GM18519 (cell line): ENCODE results near the gene PC.

Experiments
- ATAC-seq: cut with Tn5 transposase; IDR thresholded peaks from one replicate; pipeline ENCODE4 v1.9.1; 2021; ENCODE audit warnings: mild to moderate bottlenecking, moderate library complexity; ENCODE audit not compliant: unreplicated experiment, low FRiP score

Gene PC

DNA sequence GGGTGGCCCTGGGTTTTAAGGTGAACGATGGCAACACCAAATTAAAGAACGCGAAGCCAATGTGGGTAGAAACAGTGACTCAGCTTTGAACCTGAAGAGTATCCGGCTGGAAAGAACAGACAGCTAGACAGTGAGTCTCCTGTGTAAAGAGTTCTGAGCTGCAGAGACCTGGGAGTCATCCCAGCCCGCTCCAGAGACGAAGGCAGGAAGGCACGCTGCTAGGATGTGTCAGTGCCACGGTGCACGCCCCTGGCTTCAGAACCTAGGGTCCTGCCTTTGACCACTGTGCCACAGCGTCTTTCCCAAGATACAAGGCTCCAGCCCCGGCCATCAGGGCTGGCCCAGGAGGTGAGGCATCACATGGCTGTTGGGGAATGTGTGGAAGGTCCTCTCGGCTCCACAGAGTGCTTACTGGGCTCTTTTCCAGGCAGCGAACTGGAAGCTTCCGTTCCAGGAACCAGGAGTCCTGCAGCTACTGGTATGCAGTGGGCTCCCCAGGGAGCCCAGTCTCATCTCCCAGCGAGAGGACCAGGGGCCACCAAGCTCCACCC is 71.4 kb downstream of the PC start:
- ATAC-seq, result no peak

DNA sequence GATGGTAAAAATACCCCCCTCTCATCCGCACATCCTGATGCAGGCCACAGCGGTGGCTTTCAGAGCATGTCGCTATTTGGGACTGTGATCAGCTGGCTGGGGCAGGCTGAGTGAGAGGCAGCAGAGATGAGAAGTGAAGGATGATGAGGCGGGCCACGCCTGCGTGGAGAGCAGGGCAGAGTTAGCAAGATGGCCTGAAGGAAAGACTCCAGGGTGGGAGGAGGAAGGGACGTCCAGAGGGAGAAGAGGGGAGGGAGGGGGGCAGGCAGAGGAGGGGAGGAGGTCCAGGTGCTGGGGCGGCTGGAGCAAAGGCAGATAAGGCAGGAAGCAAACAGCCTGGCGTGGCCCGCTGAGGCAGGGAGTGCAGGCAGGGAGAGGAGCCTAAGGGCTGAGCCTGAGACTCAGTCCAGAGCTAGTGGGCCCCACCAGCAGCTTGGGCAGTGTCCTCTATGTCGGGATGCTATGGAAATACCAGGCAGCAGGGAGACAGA is 72.2 kb downstream of the PC start:
- ATAC-seq, result no peak

DNA sequence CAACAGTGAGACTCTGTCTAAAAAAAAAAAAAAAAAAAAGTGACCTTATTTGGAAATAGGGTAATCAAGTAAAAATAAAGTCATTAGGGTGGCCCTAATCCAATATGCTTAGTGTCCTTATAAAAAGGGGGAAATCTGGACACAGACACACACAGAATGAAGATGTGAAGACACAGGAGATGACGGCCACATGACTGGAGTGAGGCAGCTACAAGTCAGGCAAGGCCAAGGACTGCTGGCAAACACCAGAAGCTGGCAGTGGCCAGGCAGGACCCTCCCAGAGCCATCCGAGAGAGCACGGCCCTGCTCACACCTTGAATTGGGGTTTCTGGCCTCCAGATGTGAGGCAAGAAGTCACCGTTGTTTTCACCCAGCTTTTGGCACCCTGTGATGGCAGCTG is 72.7 kb downstream of the PC start:
- no peak for ATAC-seq

DNA sequence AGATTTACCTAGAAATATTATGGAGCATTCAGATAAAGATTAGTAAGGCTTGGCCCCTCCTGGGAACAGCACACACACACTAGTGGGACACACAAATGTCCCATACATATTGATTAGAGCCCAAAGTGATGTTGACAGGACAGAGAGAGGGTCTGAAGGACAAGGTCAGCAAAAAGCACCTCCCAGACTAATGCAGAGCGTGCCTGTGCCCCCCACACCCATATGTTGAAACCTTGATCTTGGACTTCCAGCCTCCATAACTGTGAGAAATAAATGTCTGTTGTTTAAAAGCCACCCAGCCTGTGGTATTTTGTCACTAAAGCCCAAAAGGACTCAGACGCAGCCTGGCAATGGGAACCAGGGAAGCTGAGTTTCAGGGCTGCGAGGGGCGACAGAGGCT is 73.7 kb downstream of the PC start:
- ATAC-seq, result no peak

DNA sequence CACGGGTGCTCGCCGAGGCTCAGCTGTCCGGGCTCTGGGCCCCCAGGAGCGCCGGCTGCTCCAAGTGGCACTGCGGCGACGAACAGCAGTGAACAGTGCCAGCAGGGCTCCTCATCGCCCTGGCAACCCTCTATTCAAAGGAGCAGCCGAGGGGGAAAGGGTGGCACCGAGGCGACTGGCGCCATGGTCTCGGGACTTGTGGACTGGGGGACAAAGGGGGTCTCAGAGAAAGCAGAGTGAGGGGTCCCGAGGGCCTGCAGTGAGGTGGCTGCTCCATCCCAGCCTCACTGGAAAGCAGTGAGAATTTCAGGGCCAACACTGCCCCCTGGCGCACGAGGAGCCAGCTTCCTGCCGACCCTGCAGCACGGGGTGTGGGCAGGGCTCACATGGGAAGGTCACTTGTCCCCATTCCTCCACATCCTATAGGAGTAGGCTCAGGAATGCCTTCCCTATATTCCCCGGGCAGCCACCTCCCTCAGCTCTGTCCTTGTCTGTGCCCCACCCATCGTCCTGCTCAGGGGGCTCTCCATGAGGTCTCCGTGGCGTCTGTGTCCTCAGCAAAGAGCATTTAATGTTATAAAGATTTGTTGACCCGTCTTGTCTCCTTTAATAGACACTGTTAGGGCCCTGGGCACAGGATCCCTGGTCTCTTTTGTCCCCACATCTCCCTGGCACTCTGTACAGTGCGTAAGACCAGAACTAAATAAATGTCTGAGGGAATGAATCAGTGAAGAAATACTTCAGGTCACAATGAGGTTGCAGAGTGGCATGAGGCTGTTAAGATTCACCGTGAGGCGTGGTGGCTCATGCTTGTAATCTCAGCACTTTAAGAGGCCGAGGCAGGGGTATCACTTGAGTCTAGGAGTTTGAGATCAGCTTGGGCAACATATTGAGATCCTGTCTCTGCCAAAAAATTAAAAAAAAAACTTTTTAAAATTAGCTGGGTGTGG is 74.9 kb downstream of the PC start:
- no peak for ATAC-seq

DNA sequence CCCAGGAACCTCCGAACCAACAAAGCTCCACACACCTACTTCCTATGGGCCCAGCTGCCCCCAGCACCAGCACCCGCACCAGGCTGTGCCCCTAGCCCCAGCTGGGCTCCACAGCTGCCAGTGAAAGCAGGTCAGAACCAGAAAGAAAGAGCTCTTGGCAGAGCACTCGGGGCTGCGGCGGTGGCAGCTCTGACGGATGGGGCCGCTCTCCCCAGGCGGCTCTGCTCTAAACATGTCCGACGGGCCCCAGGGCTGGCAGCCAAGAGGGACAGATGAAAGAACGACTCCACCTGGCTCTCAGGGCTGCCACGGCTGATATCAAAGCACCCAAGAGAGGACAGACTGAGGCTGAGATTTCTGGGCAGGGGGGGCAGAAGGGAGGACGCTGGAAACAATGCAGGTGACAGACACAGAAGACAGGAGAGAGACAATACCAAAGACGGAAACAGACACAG is 75.6 kb downstream of the PC start:
- no peak for ATAC-seq

DNA sequence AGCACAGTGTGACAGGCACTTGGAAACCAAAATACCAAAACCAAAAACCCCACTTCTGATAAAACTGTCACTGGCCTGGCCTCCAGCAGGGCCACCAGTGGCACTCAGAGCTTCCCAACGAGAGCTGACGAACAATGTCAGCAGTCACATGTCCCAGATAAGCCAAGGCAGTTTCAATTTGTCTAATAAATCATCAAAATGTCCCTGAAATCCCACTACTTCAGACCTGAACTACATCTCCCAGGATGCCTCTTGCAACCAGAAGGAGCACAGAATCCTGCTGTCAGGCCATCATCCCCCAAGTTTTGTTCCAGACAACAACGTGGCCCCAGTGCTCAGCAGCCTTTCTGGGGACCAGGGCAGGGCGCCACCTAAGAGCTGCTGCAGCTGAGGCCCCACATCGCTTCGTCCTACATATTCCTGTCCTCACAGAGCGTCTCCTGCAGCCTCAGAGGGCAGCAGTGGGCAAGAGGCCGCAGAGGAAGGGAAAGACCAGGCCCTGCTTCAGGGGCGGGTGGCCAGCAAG is 76.2 kb downstream of the PC start:
- no peak for ATAC-seq

DNA sequence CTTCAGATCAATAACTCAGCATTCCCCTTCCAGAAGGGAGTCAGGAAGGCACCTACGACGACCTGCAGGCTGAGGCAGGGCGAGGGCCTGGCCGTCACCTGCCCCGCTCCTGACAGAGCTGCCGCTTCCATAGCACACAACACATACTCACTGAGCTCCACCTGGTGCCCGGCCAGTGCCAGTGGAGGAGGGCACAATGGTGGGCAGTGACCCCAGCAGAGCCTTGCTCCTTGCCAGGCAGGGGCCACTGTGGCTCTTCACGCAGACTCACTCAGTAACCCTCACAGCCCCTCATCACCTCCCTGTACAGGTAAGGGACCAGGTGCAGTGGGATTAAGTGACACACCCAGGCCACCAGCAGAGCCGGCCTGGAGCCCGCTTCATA is 76.7 kb downstream of the PC start:
- ATAC-seq, result no peak

DNA sequence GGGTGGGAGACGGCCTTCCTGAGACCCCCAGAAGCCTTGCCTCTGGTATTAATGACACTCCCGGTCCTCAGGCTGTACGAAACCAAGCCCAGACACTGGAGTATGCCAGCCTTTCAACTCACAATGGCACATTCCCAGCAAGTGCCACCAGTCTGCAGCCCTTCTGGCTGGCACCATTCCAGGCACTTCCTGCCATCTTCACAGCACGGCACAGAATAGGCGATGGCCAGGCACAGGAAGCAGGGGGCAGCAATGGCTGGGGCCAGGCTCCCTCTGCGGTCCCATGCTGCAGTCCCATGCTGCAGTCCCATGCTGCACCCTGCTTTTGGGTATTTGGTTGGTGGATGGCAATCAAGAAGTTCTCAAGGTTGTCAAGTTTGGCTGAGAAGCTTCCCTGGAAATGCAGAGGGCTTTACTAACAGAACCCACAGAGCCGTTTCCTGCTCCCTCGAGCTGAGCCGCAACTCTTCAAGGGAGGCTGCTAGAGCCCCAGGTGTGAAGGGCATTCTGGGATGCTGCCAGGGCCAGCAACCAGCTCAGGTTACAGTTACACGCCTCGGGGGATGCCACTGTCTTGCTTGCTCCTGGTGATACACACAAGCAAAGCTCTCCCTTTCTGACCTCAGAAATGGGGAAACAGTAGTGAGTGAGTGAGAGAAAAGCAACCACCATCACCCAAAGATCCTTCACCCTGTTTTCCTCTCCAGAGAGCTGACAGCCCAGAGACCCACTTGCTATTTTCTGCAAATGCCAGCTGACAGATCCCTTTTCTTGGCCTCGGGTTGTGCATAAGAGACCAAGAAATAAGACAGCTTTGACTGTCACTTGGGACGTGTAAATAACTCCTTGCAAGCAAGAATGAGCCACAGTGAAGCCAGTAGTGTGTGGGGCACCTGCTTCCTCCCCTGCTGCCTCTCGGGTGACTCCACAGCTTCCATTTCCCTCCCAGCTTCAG is 77.4 kb downstream of the PC start:
- no peak for ATAC-seq

DNA sequence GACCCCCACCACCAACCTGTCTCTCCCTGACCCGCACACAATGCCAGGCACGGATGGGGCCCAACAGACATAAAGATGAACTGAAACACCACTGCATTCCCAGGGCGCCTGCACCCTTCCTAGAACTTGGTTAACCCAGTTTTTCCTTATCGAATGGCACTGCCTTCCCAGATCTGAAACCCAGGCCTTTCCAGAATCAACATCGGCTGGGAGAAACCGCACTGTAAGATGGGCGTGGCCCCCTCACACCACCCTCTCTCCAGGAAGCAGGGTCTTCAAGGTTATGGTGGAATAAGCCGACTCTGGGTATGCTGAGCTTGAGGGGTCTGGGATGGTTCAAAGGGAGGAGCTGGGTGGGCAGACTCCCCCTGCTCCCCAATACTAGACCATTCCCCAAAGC is 78.2 kb downstream of the PC start:
- no peak for ATAC-seq

DNA sequence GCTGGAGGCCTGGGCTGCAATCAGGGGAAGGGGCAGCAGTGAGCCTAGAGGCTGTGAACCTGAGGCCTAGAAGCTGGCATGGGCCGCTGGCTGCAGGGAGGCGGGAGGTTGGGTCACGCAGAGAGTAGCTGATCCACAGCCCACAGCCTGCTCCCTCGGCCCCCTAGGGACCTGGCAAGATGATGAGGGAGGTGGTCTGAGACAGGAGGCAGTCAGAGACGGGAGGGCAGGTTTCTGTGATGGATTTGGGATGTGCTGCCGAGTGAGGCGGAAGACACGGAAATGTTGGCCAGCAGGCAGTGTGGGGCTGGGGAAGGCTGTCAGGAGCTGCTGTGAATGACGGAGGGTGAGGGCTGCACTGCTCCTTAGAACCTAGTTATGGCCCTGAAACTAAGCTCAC is 78.6 kb downstream of the PC start:
- ATAC-seq, result no peak

DNA sequence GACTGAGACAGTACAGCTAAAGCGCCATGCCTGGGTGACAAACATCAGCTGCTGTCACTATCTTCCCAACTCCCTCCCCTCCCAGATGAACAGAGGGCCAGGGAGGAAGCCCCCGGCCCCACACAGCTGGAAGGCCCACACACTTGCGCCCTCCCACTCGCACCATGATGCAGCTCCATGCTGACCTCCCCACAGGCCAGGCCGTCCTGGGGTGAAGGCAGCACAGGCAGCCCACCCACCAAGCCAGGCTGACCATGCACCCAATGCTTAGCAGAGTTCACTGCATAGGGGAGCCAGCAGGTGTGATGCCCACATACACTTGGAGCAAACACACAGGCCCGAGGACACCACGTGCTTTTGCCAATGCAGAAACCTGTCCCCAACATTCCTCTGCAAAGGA is 79.2 kb downstream of the PC start:
- no peak for ATAC-seq

DNA sequence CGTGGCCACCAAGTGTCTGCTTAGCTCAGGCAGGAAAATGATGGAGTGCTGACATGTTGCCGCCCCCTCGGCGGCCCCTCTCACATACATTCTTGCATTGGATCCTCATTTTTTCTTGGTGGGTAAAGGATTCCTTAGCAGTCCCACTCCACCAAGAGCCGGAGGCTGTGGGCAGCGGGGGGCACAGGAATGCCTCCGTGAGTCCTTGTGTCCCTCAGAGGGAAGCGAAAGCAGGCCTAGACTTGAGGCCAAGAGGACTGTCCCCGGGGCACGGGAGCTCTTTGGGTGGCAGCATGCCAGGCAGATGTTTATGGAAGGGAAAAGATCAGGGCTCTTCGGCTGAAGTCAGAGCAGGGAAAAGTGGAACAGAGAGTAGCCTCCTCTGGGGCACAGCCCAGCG is 79.7 kb downstream of the PC start:
- no peak for ATAC-seq

DNA sequence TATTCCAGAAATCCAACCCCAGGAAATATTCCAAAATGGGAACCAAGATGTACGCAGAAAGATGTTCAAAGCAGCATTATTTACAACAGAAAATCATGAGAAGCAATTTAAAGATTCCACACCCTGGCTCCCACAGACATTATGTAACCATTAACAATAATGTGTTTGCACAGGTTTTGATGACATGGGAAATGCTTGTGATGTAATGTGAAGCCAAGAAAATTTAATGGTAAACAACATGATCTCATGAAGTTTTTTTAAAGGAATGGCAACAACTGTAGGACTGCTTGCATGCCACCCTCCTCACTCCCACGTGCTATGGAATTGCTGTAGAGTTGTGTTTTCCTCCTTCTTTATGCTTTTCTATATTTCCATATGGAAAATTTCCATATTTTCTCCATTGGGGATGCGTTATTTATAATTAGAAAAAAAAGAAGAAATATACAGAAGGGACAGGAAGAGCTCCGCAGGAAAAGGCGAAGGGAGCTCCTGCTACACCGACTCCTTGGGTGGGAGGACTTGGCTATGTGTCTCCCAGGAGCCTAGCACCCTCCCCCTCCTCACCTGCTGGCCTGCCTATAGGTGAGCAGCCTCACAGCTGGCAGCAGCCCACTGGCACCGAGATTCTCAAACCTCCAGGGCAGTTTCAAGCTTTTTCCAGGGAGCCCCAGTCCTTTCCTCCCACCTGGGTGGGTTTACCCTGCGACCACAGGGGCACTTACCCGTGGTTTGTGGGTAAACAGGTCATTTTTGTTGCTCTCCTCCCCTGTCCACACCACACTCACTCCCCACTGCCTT is 80.4 kb downstream of the PC start:
- no peak for ATAC-seq

DNA sequence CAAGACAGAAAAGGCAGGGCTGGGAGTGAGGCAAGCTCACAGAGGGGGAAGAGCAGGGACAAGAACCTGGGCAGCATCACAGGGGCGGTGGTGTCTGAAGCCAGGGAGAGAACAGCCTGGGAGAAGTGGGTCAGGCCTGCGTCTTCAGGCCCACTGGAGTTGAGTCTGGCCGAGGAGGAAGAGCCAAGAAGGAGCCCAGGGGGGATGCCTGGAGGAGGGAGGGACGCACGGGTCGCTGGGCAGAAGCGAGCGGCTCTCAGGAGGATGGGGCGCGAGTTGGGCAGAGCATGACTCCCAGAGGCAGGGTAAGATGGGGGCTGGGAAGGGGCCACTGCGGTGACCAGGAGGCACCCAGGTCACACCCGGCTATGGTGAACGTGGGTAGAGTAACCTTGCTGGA is 82.8 kb downstream of the PC start:
- no peak for ATAC-seq

DNA sequence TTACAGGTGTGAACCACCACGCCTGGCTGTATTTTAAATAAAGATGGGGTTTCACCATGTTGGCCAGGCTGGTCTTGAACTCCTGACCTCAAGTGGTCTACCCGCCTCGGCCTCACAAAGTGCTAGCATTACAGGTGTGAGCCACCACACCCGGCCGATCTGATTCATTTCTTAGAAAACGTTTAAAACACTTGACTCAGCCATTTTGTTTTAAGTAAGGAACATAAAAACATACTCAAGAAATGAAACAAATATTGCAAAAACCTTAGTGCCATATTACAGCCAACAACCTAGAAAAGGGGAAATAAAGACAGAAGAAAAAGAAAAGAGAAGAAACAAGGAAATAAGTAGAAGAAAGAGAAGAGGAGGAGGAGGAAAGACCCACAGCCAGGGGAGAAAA is 84.0 kb downstream of the PC start:
- no peak for ATAC-seq

DNA sequence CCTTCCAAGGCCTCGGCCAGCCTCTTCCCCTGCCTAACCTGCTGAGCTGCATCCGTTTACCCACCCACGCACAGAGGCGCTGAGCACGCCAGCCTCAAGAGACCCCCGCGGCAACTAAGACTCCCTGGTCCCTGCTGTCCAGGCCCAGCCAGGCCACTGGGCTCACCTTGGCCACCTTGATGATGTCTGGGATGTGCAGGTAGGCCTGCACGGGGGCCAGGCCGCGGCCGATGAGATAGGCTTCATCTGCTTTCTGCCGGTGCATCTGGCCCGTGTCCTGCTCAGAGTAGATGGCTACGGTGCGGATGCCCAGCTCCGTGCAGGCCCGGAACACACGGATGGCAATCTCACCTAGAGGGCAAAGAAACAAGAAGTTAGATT is 86.7 kb downstream of the PC start:
- no peak for ATAC-seq

DNA sequence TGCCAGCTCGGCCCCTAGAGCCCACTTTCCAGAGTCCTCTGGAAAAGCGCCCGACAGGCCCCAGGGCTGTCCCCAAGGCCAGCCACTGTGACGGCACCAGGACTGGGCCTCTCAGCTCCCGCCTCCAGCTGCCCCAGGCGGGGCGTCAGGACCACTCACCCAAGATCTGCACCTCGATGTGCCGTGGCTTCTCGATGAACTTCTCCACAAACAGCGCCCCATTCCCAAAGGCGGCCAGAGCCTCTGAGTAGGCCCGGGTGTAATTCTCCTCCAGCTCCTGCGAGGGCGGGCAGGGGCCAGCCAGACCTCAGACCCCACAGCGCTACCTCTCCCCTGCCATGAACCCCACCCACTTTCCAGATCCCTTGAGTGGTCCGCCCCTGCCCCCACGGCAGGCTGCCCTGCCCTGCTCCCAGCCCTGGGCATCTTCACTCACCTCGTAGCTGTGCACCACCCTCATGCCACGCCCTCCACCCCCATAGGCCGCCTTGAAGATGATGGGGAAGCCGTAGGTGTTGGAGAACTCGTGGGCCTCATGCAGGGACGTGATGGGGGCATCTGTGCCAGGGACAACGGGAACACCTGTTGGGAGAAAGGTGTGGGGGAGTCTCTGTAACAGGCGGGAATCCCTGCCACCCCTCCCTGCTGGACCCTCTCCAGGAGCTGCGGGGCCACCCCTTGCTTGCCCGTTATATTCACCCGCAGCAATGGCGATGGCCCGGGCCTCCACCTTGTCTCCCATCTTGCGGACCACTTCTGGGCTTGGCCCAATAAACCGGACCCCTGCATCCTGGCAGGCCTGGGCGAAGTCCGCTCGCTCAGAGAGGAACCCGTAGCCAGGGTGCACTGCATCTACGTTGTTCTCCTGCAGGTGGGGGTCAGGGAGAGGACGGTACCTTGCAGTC is 87.3 kb downstream of the PC start:
- no peak for ATAC-seq

DNA sequence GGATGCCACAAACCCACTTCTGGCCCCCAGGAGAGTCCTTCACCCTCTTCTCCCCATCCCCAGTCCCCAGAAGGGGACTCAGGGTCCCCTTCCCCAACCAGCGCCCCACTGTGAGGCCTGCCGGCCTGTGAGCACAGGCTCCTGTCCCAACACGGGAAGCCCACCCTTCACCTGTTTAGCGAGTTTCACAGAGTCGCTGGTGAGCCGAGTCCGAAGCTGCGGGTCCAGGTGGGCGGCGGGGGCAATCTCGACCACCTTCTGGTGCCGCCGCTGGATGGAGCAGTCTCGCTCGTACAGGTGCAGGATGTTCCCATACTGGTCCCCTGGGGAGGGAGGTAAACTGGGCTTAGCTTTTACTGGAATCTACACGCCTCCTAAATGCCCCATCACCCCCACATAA is 88.1 kb downstream of the PC start:
- no peak for ATAC-seq
